GM10847 (cell line): ENCODE results near the gene SLC1A5.

Experiments used
- POLR2A ChIP-seq: IDR thresholded peaks from 2 replicates; pipeline ENCODE4 v1.6.1; 2011; ENCODE audit not compliant: insufficient read length; ENCODE audit errors: extremely low read depth

The SLC1A5 gene

GRCh38 chr19:46809534-46810272 lies 21.3 kb upstream of the SLC1A5 start:
- TF ChIP-seq POLR2A, result no peak

- no peak for TF ChIP-seq POLR2A
These were observed 18.3 kb upstream of the SLC1A5 start for GRCh38 chr19:46806656-46807055.

GRCh38 chr19:46803555-46803954 lies 15.2 kb upstream of the SLC1A5 start:
- no peak for TF ChIP-seq POLR2A

GRCh38 chr19:46802152-46802551 lies 13.8 kb upstream of the SLC1A5 start:
- no peak for TF ChIP-seq POLR2A

- TF ChIP-seq POLR2A, result no peak
These were observed 10.3 kb upstream of the SLC1A5 start for GRCh38 chr19:46798713-46799112.

- TF ChIP-seq POLR2A, result no peak
These were observed 9.5 kb upstream of the SLC1A5 start for GRCh38 chr19:46797881-46798280.

GRCh38 chr19:46791944-46792343 lies 3.5 kb upstream of the SLC1A5 start:
- no peak for TF ChIP-seq POLR2A

- no peak for TF ChIP-seq POLR2A
These were observed 977 bp upstream of the SLC1A5 start for GRCh38 chr19:46789371-46789770.

GRCh38 chr19:46788968-46789338 lies 559 bp upstream of the SLC1A5 start:
- TF ChIP-seq POLR2A, result no peak

GRCh38 chr19:46787331-46788261 lies 798 bp downstream of the SLC1A5 start:
- no peak for TF ChIP-seq POLR2A

- TF ChIP-seq POLR2A, result no peak
These were observed 1.4 kb downstream of the SLC1A5 start for GRCh38 chr19:46787040-46787330.

- TF ChIP-seq POLR2A, result no peak
These were observed 2.0 kb downstream of the SLC1A5 start for GRCh38 chr19:46786236-46787039.

GRCh38 chr19:46785980-46786235 lies 2.5 kb downstream of the SLC1A5 start:
- no peak for TF ChIP-seq POLR2A

- TF ChIP-seq POLR2A, result no peak
These were observed 3.1 kb downstream of the SLC1A5 start for GRCh38 chr19:46785054-46785979.
